Uterus (tissue), 2 donors: ENCODE results near the gene POLA1.

Source experiments
- POLR2A ChIP-seq, 2 donors: fragments of 450-650 bp; IDR thresholded peaks; one replicate each; pipeline ENCODE4 v1.6.1; 2016; ENCODE audit warnings: antibody characterized with exemption in 2 of 2, mild to moderate bottlenecking in 1 of 2, moderate library complexity in 1 of 2
- TF ChIP-seq, protein P1 (sequence below), 4 experiments: fragments of 200-600 bp in 2 of 4; fragments of 450-650 bp in 2 of 4; sonication (generic) in 2 of 4; IDR thresholded peaks; one replicate each; pipeline ENCODE4 v1.5.1; 2016 to 2019; ENCODE audit warnings: antibody characterized with exemption in 4 of 4, mild to moderate bottlenecking in 2 of 4, moderate library complexity in 1 of 4

DNA sequence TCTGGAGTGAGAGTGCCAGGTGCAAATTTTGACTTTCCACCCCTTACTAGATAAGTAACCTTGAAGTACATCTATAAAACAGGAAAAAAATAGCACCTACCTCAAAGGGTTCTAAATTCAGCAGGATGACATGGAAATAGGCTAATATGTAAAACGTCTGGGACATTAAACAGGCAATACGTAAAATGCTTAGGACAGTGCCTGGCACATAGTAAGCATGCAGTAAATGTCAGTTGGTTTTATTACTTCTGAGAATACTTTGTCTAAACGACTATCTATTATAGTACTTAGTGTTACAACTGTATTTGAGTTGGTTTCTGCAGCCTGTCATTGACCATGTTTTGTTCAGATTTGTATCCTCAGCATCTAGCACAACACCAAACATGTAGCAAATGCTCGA lies 251.3 kb downstream of the POLA1 start:
- no peak for TF ChIP-seq POLR2A (IDR thresholded peaks at IDR 0.05)
- TF ChIP-seq, protein P1, sequence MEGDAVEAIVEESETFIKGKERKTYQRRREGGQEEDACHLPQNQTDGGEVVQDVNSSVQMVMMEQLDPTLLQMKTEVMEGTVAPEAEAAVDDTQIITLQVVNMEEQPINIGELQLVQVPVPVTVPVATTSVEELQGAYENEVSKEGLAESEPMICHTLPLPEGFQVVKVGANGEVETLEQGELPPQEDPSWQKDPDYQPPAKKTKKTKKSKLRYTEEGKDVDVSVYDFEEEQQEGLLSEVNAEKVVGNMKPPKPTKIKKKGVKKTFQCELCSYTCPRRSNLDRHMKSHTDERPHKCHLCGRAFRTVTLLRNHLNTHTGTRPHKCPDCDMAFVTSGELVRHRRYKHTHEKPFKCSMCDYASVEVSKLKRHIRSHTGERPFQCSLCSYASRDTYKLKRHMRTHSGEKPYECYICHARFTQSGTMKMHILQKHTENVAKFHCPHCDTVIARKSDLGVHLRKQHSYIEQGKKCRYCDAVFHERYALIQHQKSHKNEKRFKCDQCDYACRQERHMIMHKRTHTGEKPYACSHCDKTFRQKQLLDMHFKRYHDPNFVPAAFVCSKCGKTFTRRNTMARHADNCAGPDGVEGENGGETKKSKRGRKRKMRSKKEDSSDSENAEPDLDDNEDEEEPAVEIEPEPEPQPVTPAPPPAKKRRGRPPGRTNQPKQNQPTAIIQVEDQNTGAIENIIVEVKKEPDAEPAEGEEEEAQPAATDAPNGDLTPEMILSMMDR (IDR thresholded peaks at IDR 0.05) = no peak
